Measurements from ENCODE around the gene HRCT1. TPM values are rescaled to one million over a fixed set of nuclear protein-coding genes. Genes with fewer than 3 reads are reported as not detected.
"Not testable (repeated sequence)": the region's sequence is repeated elsewhere in the genome, so short reads cannot be mapped to it uniquely, and the experiment has no call there.

Gene HRCT1
- total RNA-seq, 1 donor from 2014 or later = 0.72 TPM

DNA sequence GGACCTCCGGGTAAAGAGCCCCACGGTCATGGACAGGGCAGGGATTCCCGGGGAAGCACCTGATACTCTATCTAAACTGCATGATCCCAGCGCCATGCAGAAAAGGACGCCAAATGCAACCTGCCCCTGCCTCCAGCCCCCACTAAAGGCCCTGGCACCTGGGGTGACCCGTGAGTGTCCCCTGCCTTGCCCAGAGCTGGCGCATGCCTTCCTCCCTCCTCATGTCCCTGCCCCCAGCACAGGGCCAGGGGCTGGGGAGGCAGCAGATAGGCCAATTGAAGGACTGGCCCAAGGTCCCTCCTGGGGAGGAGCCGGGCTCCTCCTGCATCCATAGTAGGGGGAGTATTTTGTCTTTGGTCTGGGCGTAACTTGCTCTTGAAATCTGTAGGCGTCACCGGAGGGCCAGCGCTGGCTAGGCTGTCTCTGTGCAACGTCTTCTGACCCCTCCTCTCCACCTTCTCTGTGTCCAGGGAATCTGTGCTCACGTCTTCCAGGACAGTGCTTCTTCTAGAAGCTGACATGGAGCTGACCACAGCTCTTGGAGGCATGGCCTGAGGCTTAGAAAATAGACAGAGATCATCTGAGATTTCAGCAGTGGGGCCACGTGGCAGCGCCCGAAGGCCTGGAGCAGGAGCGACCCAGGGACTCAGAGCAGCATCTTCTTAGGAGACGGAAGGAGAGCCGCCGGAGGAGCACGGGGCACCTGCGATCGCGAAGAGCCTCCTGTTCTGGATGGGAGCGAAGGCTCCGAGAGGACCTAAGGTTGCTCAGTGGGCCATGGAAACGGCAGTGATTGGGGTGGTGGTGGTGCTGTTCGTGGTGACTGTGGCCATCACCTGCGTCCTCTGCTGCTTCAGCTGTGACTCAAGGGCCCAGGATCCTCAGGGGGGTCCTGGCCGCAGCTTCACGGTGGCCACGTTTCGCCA is 3.9 kb downstream of the HRCT1 start:
- H3K9me3 Mint-ChIP-seq = no peaks in the 10 kb centered on the region
- DNase-seq (ENCODE audit: low spot score in 2 of 2, unreplicated experiment in 2 of 2) = no peak
- no peaks in the 10 kb centered on the region for H3K27me3 Mint-ChIP-seq (ENCODE audit: low read depth)
- TF ChIP-seq, protein P1, sequence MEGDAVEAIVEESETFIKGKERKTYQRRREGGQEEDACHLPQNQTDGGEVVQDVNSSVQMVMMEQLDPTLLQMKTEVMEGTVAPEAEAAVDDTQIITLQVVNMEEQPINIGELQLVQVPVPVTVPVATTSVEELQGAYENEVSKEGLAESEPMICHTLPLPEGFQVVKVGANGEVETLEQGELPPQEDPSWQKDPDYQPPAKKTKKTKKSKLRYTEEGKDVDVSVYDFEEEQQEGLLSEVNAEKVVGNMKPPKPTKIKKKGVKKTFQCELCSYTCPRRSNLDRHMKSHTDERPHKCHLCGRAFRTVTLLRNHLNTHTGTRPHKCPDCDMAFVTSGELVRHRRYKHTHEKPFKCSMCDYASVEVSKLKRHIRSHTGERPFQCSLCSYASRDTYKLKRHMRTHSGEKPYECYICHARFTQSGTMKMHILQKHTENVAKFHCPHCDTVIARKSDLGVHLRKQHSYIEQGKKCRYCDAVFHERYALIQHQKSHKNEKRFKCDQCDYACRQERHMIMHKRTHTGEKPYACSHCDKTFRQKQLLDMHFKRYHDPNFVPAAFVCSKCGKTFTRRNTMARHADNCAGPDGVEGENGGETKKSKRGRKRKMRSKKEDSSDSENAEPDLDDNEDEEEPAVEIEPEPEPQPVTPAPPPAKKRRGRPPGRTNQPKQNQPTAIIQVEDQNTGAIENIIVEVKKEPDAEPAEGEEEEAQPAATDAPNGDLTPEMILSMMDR (IDR thresholded peaks at IDR 0.05; ENCODE audit: unreplicated experiment) = no peak
- peak overlapping the region; percentile 53 for H3K27ac Mint-ChIP-seq
- no peak overlapping the region for H3K4me3 Mint-ChIP-seq
- H3K4me1 Mint-ChIP-seq = peaks cover 51% of the 10 kb centered on the region
- no peaks in the 10 kb centered on the region for H3K36me3 Mint-ChIP-seq

DNA sequence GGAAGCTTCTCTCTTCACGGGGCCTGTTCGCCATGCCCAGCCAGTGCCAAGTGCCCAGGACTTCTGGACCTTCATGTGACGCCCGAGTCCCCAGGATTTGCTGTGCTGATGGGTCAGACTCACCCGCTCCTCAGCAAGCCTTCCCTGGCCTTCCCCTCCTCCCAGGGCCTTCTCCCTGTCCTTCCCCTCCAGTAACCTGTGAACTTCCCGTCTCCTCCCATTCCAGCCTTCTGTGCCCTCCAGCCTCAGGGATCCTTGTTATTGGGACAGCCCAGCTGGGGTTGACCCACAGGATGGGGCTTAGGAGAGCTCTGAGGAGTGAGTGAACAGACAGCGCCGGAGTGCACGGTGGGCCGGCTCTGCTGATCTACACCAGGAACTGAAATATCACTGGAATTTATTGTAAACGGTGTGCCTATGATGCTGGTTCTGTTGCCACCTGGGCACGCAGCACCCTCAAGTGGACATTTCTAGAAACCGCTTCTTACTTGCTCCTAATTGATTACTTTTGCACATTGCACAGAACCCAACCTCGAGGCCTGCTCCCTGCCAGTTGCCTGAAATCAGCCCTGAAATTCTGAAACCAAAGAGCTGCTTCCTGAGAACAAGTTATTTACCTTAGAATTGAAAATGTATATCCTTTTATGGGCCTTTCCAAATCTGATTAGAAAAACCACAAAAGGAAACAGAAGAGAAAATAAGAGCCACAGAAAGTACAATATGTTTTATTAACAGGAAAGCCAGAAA is 4.8 kb downstream of the HRCT1 start:
- Mint-ChIP-seq H3K27ac (peak overlapping the region; percentile 88), H3K4me1 (peaks cover 45% of the 10 kb centered on the region), H3K4me3 (no peak overlapping the region), H3K36me3 (no peaks in the 10 kb centered on the region), H3K27me3 (ENCODE audit: low read depth) (no peaks in the 10 kb centered on the region), H3K9me3 (no peaks in the 10 kb centered on the region)
- TF ChIP-seq, protein P1 (IDR thresholded peaks at IDR 0.05; ENCODE audit: unreplicated experiment) = peak; percentile 19
- DNase-seq (ENCODE audit: low spot score in 2 of 2, unreplicated experiment in 2 of 2) = no peak

DNA sequence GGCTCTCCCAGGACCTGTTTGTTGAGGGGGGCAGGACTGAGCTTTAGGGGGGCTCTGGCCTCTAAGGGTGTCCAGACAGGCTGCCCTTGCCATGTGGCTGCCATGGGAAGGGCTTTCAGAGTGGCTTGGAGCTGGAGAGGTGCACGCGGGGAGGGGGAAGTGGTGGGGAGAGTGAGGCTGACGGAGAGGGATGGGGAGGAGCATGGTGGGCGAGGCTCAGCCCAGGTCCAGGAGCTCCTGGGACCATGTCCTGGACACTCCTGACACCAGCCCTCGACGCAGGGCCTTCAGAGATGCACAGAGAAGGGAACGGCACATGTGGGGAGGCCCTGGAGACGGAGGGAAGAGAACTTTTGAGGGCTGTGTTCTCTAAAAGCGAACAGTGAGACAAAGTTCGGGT is 5.7 kb downstream of the HRCT1 start:
- Mint-ChIP-seq H3K36me3 (no peaks in the 10 kb centered on the region), H3K27ac (no peak overlapping the region)
- DNase-seq (ENCODE audit: low spot score in 2 of 2, unreplicated experiment in 2 of 2) = no peak

DNA sequence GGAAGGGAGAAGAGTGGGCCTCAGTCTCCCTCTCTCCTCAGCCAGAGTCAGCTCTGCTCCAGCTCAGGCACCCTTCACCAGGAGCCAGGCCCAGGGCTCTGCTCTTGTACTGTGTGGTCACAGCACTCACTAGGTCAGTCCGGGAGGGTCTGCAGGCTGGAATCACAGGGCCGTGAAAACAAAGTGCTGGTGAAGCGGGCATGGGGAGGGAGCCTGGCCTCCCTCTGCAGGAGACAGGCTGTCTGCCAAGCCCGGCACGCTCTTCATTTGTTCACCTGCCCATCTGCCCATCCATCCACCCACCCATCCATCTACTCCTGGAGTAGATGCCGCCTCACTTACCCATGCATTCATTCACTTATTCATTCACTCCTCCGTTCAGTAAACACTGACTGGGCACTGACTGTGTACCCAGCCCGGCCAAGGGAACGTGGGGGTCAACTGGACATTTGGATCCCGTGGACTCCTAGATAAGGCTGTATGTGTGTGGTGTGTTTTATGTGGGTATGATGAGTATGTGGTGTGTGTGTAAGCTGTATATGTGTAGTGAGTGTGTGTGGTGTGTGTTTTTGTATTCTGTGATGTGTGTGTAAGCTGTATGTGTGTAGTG is 6.9 kb downstream of the HRCT1 start:
- H3K9me3 Mint-ChIP-seq = no peaks in the 10 kb centered on the region
- H3K4me3 Mint-ChIP-seq = no peak overlapping the region
- no peaks in the 10 kb centered on the region for H3K27me3 Mint-ChIP-seq (ENCODE audit: low read depth)
- TF ChIP-seq, protein P1 (IDR thresholded peaks at IDR 0.05; ENCODE audit: unreplicated experiment) = no peak
- H3K36me3 Mint-ChIP-seq = no peaks in the 10 kb centered on the region
- H3K4me1 Mint-ChIP-seq = peaks cover 25% of the 10 kb centered on the region
- no peak overlapping the region for H3K27ac Mint-ChIP-seq
- no peak for DNase-seq (ENCODE audit: low spot score in 2 of 2, unreplicated experiment in 2 of 2)

More for the DNA sequence above, 5.7 kb downstream of the HRCT1 start:
- TF ChIP-seq, protein P1 (IDR thresholded peaks at IDR 0.05; ENCODE audit: unreplicated experiment) = no peak
- no peaks in the 10 kb centered on the region for H3K9me3 Mint-ChIP-seq
- no peak overlapping the region for H3K4me3 Mint-ChIP-seq
- no peaks in the 10 kb centered on the region for H3K27me3 Mint-ChIP-seq (ENCODE audit: low read depth)
- H3K4me1 Mint-ChIP-seq = peaks cover 37% of the 10 kb centered on the region

DNA sequence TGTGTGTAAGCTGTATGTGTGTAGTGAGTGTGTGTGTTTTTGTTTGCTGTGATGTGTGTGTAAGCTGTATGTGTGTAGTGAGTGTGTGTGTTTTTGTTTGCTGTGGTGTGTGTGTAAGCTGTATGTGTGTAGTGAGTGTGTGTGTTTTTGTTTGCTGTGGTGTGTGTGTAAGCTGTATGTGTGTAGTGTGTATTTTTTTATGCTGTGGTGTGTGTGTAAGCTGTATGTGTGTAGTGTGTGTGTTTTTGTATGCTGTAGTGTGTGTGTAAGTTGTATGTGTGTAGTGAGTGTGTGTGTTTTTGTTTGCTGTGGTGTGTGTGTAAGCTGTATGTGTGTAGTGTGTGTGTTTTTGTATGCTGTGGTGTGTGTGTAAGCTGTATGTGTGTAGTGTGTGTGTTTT is 7.4 kb downstream of the HRCT1 start:
- H3K27me3 Mint-ChIP-seq (ENCODE audit: low read depth); DNase-seq (ENCODE audit: low spot score in 2 of 2, unreplicated experiment in 2 of 2); H3K36me3 Mint-ChIP-seq; H3K27ac Mint-ChIP-seq; H3K4me3 Mint-ChIP-seq; H3K9me3 Mint-ChIP-seq: not testable (repeated sequence)
- H3K4me1 Mint-ChIP-seq = peaks cover 20% of the 10 kb centered on the region
